ENCODE measurements around the gene ZNF598. TPM values are rescaled to one million over a fixed set of nuclear protein-coding genes. Genes with fewer than 3 reads are reported as not detected.
A peak's percentile ranks its signal among the peaks of the same experiment; 100 is the strongest.

Gene ZNF598
- polyA plus RNA-seq, 1 of the 3 experiments (the other 2 are of a cell fraction) = 47.8 TPM

DNA sequence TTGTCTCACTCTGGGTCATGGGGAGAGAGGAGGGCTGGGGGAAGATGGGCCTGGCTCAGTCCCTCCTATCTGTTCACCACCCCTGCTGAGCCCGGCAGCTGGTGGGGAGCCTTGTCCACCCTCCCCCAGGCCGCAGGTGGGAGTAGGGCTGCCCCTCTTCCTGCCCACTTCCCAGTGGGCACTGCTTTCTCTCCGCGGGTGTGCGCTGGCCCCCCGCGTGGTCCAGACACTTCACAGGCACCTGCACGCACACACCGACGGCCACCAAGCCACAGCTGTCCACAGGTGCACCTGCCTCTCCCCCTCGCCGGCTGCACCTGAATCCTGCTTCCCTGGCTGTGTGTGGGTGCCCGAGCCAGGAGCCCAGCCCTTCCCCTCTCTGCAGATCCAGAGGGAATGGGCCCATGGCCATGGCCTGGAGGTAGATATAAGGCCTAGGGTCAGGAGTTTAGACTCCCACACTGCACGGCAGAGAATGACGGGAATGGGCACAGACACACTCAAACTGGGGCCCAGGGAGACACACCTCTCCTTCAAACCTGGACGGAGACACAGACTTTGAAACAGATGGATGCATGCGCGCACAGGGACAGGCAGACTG is 19.1 kb upstream of the ZNF598 start:
- Histone ChIP-seq H3K36me3 (replicated peaks in 1 of 2; ENCODE audit: control insufficient read depth in 1 of 2, insufficient read depth in 2 of 2, low read length in 1 of 2) (peaks cover 0 to 6% of the 10 kb centered on the region in 2 experiments), H3K27me3 (ENCODE audit: insufficient read depth) (no peaks in the 10 kb centered on the region), H3K4me3 (ENCODE audit: low read depth in 2 of 2, low read length in 1 of 2) (peak overlapping the region in 1 of 2 experiments; percentile 56; a peak in 1 of 4 replicates), H3F3A (replicated peaks; ENCODE audit: insufficient read depth) (peaks cover 5% of the 10 kb centered on the region), H3K9me2 (no peaks in the 10 kb centered on the region), H3K79me2 (ENCODE audit: insufficient read depth) (peaks cover 20% of the 10 kb centered on the region; the same call in 1 of the 2 replicates), H3K9me3 (no peaks in the 10 kb centered on the region), H3K4me1 (ENCODE audit: control insufficient read depth in 1 of 2, insufficient read depth in 2 of 2, low read depth in 1 of 2, low read length in 1 of 2) (peaks cover 17 to 28% of the 10 kb centered on the region in 2 experiments; a peak in 3 of 4 replicates), H3K9ac (no peak overlapping the region), H3K4me2 (peak overlapping the region; percentile 90; the same call in 1 of the 2 replicates), H4K20me1 (ENCODE audit: insufficient read depth) (peaks cover 8% of the 10 kb centered on the region; the same call in 1 of the 2 replicates), H2AFZ (ENCODE audit: low read depth) (no peak overlapping the region), H3K27ac (ENCODE audit: low read depth in 2 of 2, low read length in 1 of 2) (no peak overlapping the region)
- TF ChIP-seq NRF1 (IDR thresholded peaks at IDR 0.05; ENCODE audit: low read depth, low read length) = no peak
- no peak for TF ChIP-seq CHD2 (IDR thresholded peaks at IDR 0.05; ENCODE audit: low read length, partially characterized antibody)
- no peak for TF ChIP-seq RCOR1 (IDR thresholded peaks at IDR 0.05; ENCODE audit: low read length)
- no peak for TF ChIP-seq TCF12 (IDR thresholded peaks at IDR 0.05)
- no peak for TF ChIP-seq RXRA (IDR thresholded peaks at IDR 0.05; ENCODE audit: borderline replicate concordance, low read depth)
- TF ChIP-seq SMC3 (IDR thresholded peaks at IDR 0.05; ENCODE audit: low read depth, low read length) = no peak
- TF ChIP-seq JUND (IDR thresholded peaks at IDR 0.05) = no peak
- no peak for TF ChIP-seq RAD21 (IDR thresholded peaks at IDR 0.05; ENCODE audit: low read length)
- TF ChIP-seq FOXM1 (IDR thresholded peaks at IDR 0.05; ENCODE audit: low read depth) = no peak
- TF ChIP-seq, protein P1, sequence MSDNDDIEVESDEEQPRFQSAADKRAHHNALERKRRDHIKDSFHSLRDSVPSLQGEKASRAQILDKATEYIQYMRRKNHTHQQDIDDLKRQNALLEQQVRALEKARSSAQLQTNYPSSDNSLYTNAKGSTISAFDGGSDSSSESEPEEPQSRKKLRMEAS (IDR thresholded peaks at IDR 0.05; ENCODE audit: low read depth) = no peak
- TF ChIP-seq MXI1 (IDR thresholded peaks at IDR 0.05; ENCODE audit: low read depth, low read length) = no peak
- CTCF ChIA-PET = interaction anchor here (1.0 to 1.5 kb wide), 3 partner anchors 12 to 112 kb away, joined by 3 to 5 read pairs (median 4); partner anchors contain the start of genes NTHL1 and TSC2
- POLR2A ChIA-PET = no interaction called here
- 93% methylated on average over 8 of the region's 18 CpGs for WGBS (ENCODE audit: low lambda C conversion rate)
- DNase-seq = no peak

- WGBS (ENCODE audit: low lambda C conversion rate) = no CpG with 5 or more reads among the region's 3 CpGs
- no peak overlapping the region for H2AFZ ChIP-seq (ENCODE audit: low read depth)
- POLR2A ChIA-PET = interaction anchor here (0.9 to 1.2 kb wide), 3 partner anchors 13 to 127 kb away, joined by 4 to 10 read pairs (median 6); partner anchors contain the start of gene TRAF7
Observed at GRCh38 chr16:2028146-2028545, 18.5 kb upstream of the ZNF598 start.

More at GRCh38 chr16:2028146-2028545, 18.5 kb upstream of the ZNF598 start:
- TF ChIP-seq FOXM1 (IDR thresholded peaks at IDR 0.05; ENCODE audit: low read depth) (no peak), NRF1 (IDR thresholded peaks at IDR 0.05; ENCODE audit: low read depth, low read length) (no peak), RAD21 (IDR thresholded peaks at IDR 0.05; ENCODE audit: low read length) (no peak), SIN3A (IDR thresholded peaks at IDR 0.05; ENCODE audit: borderline replicate concordance, low read depth, low read length) (no peak), RXRA (IDR thresholded peaks at IDR 0.05; ENCODE audit: borderline replicate concordance, low read depth) (no peak), MEF2A (IDR thresholded peaks at IDR 0.05; ENCODE audit: borderline replicate concordance, low read depth) (no peak), RCOR1 (IDR thresholded peaks at IDR 0.05; ENCODE audit: low read length) (no peak), EZH2phosphoT487 (IDR thresholded peaks at IDR 0.05; ENCODE audit: borderline replicate concordance, low read depth) (no peak), CHD2 (IDR thresholded peaks at IDR 0.05; ENCODE audit: low read length, partially characterized antibody) (no peak), JUND (IDR thresholded peaks at IDR 0.05) (no peak), YY1 (IDR thresholded peaks at IDR 0.05; ENCODE audit: low read depth) (no peak), USF1 (IDR thresholded peaks at IDR 0.05; ENCODE audit: borderline replicate concordance, low read depth) (no peak), GATA2 (CRISPR knock-in tag; IDR thresholded peaks at IDR 0.05) (no peak)
- H3K27ac ChIP-seq (ENCODE audit: low read depth in 2 of 2, low read length in 1 of 2) = no peak overlapping the region; a peak in 1 of 4 replicates
- peaks cover 18% of the 10 kb centered on the region; the same call in 1 of the 2 replicates for H3K79me2 ChIP-seq (ENCODE audit: insufficient read depth)
- H3K9me2 ChIP-seq = no peaks in the 10 kb centered on the region
- peak overlapping the region; percentile 61 for H3K9ac ChIP-seq
- CTCF ChIA-PET = interaction anchor here (1.0 to 2.0 kb wide), 7 partner anchors 12 to 124 kb away, joined by 3 to 6 read pairs (median 5); partner anchors contain the start of genes NTHL1 and TSC2
- peaks cover 0 to 6% of the 10 kb centered on the region in 2 experiments for H3K36me3 ChIP-seq (replicated peaks in 1 of 2; ENCODE audit: control insufficient read depth in 1 of 2, insufficient read depth in 2 of 2, low read length in 1 of 2)
- H3K4me3 ChIP-seq (ENCODE audit: low read depth in 2 of 2, low read length in 1 of 2) = peak overlapping the region; percentile 56 to 67; a peak in 3 of 4 replicates
- H3K4me1 ChIP-seq (ENCODE audit: control insufficient read depth in 1 of 2, insufficient read depth in 2 of 2, low read depth in 1 of 2, low read length in 1 of 2) = peaks cover 13 to 27% of the 10 kb centered on the region in 2 experiments; a peak in 3 of 4 replicates
- no peak for DNase-seq
- H3F3A ChIP-seq (replicated peaks; ENCODE audit: insufficient read depth) = peaks cover 5% of the 10 kb centered on the region
- H3K4me2 ChIP-seq = peak overlapping the region; percentile 90
- H3K27me3 ChIP-seq (ENCODE audit: insufficient read depth) = no peaks in the 10 kb centered on the region
- no peaks in the 10 kb centered on the region for H3K9me3 ChIP-seq
- H4K20me1 ChIP-seq (ENCODE audit: insufficient read depth) = peaks cover 8% of the 10 kb centered on the region; the same call in 1 of the 2 replicates

Data from SK-N-SH (cell line).